Lower leg skin (tissue), 3 donors: ENCODE measurements around the gene GPR62.

ENCODE experiments used
- POLR2A ChIP-seq, 2 donors: fragments of 450-650 bp; IDR thresholded peaks; one replicate each; pipeline ENCODE4 v1.6.1; 2016 to 2017; ENCODE audit warnings: antibody characterized with exemption in 2 of 2, mild to moderate bottlenecking in 1 of 2, moderate library complexity in 1 of 2
- TF ChIP-seq, protein P1 (sequence below), 3 donors: fragments of 450-650 bp; IDR thresholded peaks; one replicate each; pipeline ENCODE4 v1.5.1; 2016; ENCODE audit warnings: antibody characterized with exemption in 3 of 3, mild to moderate bottlenecking in 3 of 3, moderate library complexity in 2 of 3

DNA sequence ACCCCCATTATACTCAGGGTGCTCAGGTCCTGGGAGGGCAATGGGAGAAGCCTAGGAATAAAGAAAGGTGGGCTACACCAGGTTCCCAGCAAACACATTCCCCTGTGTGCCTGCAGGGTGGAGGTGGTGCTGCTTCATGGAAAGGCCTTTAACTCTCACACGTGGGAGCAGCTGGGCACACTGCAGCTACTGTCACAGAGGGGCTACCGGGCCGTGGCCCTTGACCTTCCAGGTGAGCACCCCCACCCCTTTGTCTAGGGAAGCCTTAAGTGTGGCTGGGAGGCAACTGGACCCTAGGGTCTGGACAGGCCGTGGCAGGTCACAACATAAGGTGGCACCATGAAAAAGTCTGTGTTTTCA lies 22.9 kb downstream of the GPR62 start:
- TF ChIP-seq, protein P1, sequence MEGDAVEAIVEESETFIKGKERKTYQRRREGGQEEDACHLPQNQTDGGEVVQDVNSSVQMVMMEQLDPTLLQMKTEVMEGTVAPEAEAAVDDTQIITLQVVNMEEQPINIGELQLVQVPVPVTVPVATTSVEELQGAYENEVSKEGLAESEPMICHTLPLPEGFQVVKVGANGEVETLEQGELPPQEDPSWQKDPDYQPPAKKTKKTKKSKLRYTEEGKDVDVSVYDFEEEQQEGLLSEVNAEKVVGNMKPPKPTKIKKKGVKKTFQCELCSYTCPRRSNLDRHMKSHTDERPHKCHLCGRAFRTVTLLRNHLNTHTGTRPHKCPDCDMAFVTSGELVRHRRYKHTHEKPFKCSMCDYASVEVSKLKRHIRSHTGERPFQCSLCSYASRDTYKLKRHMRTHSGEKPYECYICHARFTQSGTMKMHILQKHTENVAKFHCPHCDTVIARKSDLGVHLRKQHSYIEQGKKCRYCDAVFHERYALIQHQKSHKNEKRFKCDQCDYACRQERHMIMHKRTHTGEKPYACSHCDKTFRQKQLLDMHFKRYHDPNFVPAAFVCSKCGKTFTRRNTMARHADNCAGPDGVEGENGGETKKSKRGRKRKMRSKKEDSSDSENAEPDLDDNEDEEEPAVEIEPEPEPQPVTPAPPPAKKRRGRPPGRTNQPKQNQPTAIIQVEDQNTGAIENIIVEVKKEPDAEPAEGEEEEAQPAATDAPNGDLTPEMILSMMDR (IDR thresholded peaks at IDR 0.05): no peak
- no peak for TF ChIP-seq POLR2A (IDR thresholded peaks at IDR 0.05)
